ENCODE measurements around the gene CCDC188. TPM values are rescaled to one million over a fixed set of nuclear protein-coding genes. Genes with fewer than 3 reads are reported as not detected.

CCDC188 gene
- total RNA-seq, 1 experiment from 2014 or later, result not detected

- Histone ChIP-seq H3K79me2 (ENCODE audit: low read depth) (no peaks in the 10 kb centered on the region), H3K4me1 (replicated peaks; ENCODE audit: insufficient read depth) (no peaks in the 10 kb centered on the region), H4K20me1 (ENCODE audit: insufficient read depth) (no peaks in the 10 kb centered on the region), H3K4me2 (no peak overlapping the region), H3K36me3 (ENCODE audit: low read depth) (no peaks in the 10 kb centered on the region), H3K9me2 (ENCODE audit: insufficient read depth) (no peaks in the 10 kb centered on the region), H3K4me3 (no peak overlapping the region), H3K27me3 (ENCODE audit: insufficient read depth, low read depth) (peaks cover 16% of the 10 kb centered on the region; the same call in 1 of the 2 replicates), H2AFZ (no peak overlapping the region), H3F3A (ENCODE audit: insufficient read depth, low read depth) (no peaks in the 10 kb centered on the region), H3K9me3 (ENCODE audit: insufficient read depth, low read depth) (no peaks in the 10 kb centered on the region), H3K27ac (no peak overlapping the region)
- intact Hi-C loops (cut with micrococcal nuclease; ENCODE audit: unreplicated experiment), result no loop called here
- no peak for DNase-seq
- ChIA-PET CTCF (no interaction called here), POLR2A (ENCODE audit: unreplicated experiment) (no interaction called here)
- TF ChIP-seq EZH2 (IDR thresholded peaks at IDR 0.05; ENCODE audit: low read depth) (no peak), CTCF (conservative IDR thresholded peaks at IDR 0.05) (no peak)
- no TSS peak for BruUV-seq (replicated peaks)
These were observed 33.8 kb upstream of the CCDC188 start for GRCh38 chr22:20184501-20185165.

GRCh38 chr22:20183823-20184222 is 33.0 kb upstream of the CCDC188 start:
- Histone ChIP-seq H3K9me3 (ENCODE audit: insufficient read depth, low read depth) (no peaks in the 10 kb centered on the region), H3K4me1 (replicated peaks; ENCODE audit: insufficient read depth) (no peaks in the 10 kb centered on the region), H3K27ac (no peak overlapping the region), H3K27me3 (ENCODE audit: insufficient read depth, low read depth) (peaks cover 23% of the 10 kb centered on the region), H3K4me3 (no peak overlapping the region), H3K4me2 (no peak overlapping the region), H3K79me2 (ENCODE audit: low read depth) (no peaks in the 10 kb centered on the region), H3K9me2 (ENCODE audit: insufficient read depth) (no peaks in the 10 kb centered on the region), H2AFZ (no peak overlapping the region), H3K36me3 (ENCODE audit: low read depth) (no peaks in the 10 kb centered on the region), H3F3A (ENCODE audit: insufficient read depth, low read depth) (no peaks in the 10 kb centered on the region), H4K20me1 (ENCODE audit: insufficient read depth) (no peaks in the 10 kb centered on the region)
- intact Hi-C loops (cut with micrococcal nuclease; ENCODE audit: unreplicated experiment), result no loop called here
- ChIA-PET CTCF (no interaction called here), POLR2A (ENCODE audit: unreplicated experiment) (no interaction called here)
- no peak for DNase-seq
- no TSS peak for BruUV-seq (replicated peaks)
- TF ChIP-seq CTCF (conservative IDR thresholded peaks at IDR 0.05), result no peak
- TF ChIP-seq EZH2 (IDR thresholded peaks at IDR 0.05; ENCODE audit: low read depth), result no peak

GRCh38 chr22:20183101-20183500 is 32.2 kb upstream of the CCDC188 start:
- Histone ChIP-seq H3K9me2 (ENCODE audit: insufficient read depth) (no peaks in the 10 kb centered on the region), H2AFZ (no peak overlapping the region), H4K20me1 (ENCODE audit: insufficient read depth) (no peaks in the 10 kb centered on the region), H3K79me2 (ENCODE audit: low read depth) (no peaks in the 10 kb centered on the region), H3F3A (ENCODE audit: insufficient read depth, low read depth) (no peaks in the 10 kb centered on the region), H3K27me3 (ENCODE audit: insufficient read depth, low read depth) (peaks cover 30% of the 10 kb centered on the region), H3K4me3 (no peak overlapping the region), H3K36me3 (ENCODE audit: low read depth) (no peaks in the 10 kb centered on the region), H3K27ac (no peak overlapping the region), H3K4me2 (no peak overlapping the region), H3K4me1 (replicated peaks; ENCODE audit: insufficient read depth) (no peaks in the 10 kb centered on the region), H3K9me3 (ENCODE audit: insufficient read depth, low read depth) (no peaks in the 10 kb centered on the region)
- intact Hi-C loops (cut with micrococcal nuclease; ENCODE audit: unreplicated experiment), result no loop called here
- DNase-seq, result no peak
- TF ChIP-seq EZH2 (IDR thresholded peaks at IDR 0.05; ENCODE audit: low read depth) (no peak), CTCF (conservative IDR thresholded peaks at IDR 0.05) (no peak)
- ChIA-PET POLR2A (ENCODE audit: unreplicated experiment) (no interaction called here), CTCF (no interaction called here)
- BruUV-seq (replicated peaks), result no TSS peak
